Erythroblast (primary cell): Measurements from ENCODE around the gene CNTN4.

Experiments used
- GATA1 ChIP-seq: IDR thresholded peaks from 2 replicates; pipeline ENCODE4 v1.6.1; 2011; ENCODE audit warnings: low read depth, mild to moderate bottlenecking, control low read depth, low read length, moderate library complexity
- POLR2A ChIP-seq: IDR thresholded peaks from 2 replicates; pipeline ENCODE4 v1.6.1; 2011; ENCODE audit warnings: mild to moderate bottlenecking, low read length

DNA sequence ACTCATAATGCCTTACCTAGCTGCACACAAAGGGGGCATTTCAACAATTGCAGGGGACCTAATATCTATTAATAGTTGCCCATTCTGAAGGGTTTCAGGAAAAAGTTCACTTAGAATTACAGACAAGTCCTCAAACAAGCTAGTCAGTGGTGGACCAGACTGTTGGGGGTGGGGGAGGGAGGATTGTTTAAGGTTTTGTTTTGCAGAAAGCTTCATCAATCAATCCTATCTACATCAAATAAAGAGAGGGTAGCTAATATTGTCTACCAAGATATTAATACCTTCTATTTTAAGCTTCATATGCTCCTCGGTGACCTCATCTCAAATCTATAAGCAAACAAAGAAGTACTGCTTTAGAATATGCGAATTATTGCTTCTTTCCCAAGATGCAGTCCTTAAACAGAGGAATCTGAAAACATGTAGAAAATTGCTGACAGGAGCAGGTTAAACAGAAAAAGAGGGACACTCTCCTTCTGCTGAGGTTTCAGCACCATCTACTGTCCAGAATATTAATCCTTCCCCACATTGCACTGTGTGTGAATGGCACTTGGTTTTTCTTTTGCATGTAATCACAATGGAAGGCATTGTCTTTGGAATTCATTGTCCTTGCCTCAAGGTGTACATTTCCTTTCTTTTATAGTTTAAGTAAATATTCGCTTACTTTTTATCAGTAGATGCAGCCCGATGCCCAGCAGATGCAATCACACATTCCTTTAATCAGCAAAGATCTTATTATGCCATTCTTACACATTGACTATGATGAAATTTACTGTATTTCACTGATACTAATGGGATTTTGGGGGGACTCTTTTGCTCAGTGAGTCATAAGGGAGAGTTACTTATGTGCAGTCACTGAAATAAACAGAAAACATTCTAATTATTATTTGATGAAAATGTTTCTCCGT, 916.8 kb downstream of the CNTN4 start:
- TF ChIP-seq POLR2A, result no peak
- TF ChIP-seq GATA1, result no peak
